Left renal cortex interstitium (tissue), 4 donors: ENCODE data around the gene POU3F1. TPM values are rescaled to one million over a fixed set of nuclear protein-coding genes. Genes with fewer than 3 reads are reported as not detected.

Experiments
- DNase-seq, 4 donors: peaks; one replicate each; pipeline ENCODE4 v3.0.0-alpha.2; 2013; ENCODE audit warnings: low read depth in 4 of 4, low spot score in 2 of 4, missing footprints in 1 of 4
- polyA plus RNA-seq, 4 donors: library from polyadenylated mRNA; unstranded; fragments of 120-200 nt; gene quantifications; one replicate each; pipeline ENCODE4 v1.2.1, GENCODE V29; 2013; ENCODE audit not compliant: insufficient read length in 4 of 4

POU3F1 gene
- polyA plus RNA-seq, 4 donors: 0.79 to 2.2 (median 0.96) TPM

GRCh38 chr1:38029081-38029681 is 17.4 kb downstream of the POU3F1 start:
- DNase-seq: no peak

GRCh38 chr1:38028671-38029070 is 17.9 kb downstream of the POU3F1 start:
- DNase-seq: no peak

- DNase-seq: no peak
These were observed 18.4 kb downstream of the POU3F1 start for GRCh38 chr1:38028105-38028591.

GRCh38 chr1:38027201-38028104 is 19.1 kb downstream of the POU3F1 start:
- DNase-seq: no peak

- DNase-seq: no peak
These were observed 19.9 kb downstream of the POU3F1 start for GRCh38 chr1:38026592-38027200.

GRCh38 chr1:38025664-38026063 is 20.9 kb downstream of the POU3F1 start:
- DNase-seq: no peak

- DNase-seq: no peak
These were observed 21.4 kb downstream of the POU3F1 start for GRCh38 chr1:38025233-38025632.

- no peak for DNase-seq
These were observed 23.8 kb downstream of the POU3F1 start for GRCh38 chr1:38022810-38023209.

GRCh38 chr1:38021969-38022368 is 24.6 kb downstream of the POU3F1 start:
- no peak for DNase-seq

GRCh38 chr1:38020396-38020795 is 26.2 kb downstream of the POU3F1 start:
- no peak for DNase-seq

- DNase-seq: no peak
These were observed 27.7 kb downstream of the POU3F1 start for GRCh38 chr1:38018864-38019343.

GRCh38 chr1:38015978-38016725 is 30.4 kb downstream of the POU3F1 start:
- no peak for DNase-seq

- DNase-seq: no peak
These were observed 31.7 kb downstream of the POU3F1 start for GRCh38 chr1:38014724-38015424.

GRCh38 chr1:38014171-38014570 is 32.4 kb downstream of the POU3F1 start:
- DNase-seq: no peak

- no peak for DNase-seq
These were observed 33.4 kb downstream of the POU3F1 start for GRCh38 chr1:38013227-38013622.

GRCh38 chr1:38012363-38013226 is 34.0 kb downstream of the POU3F1 start, which contains the start of gene UTP11:
Gene UTP11 (plus strand): TSS chr1:38012734. CDS start chr1:38012803, 69 bp downstream.
- DNase-seq: peak; percentile 95 to 97 (median 96)

GRCh38 chr1:38009841-38010180 is 36.8 kb downstream of the POU3F1 start:
- DNase-seq: no peak

- no peak for DNase-seq
These were observed 37.3 kb downstream of the POU3F1 start for GRCh38 chr1:38009088-38009840.
